OCI-LY7 (cell line): ENCODE results near the gene ITM2C.

Experiments
- EZH2phosphoT487 ChIP-seq: fragments of 200-600 bp; sonication (generic); IDR thresholded peaks from 2 replicates; pipeline ENCODE4 v1.6.1; 2018; ENCODE audit warnings: low read depth, borderline replicate concordance, mild to moderate bottlenecking, mixed run types, antibody characterized with exemption, low read length, moderate library complexity, mixed read lengths
- TF ChIP-seq, protein P1 (sequence below): fragments of 200-600 bp; sonication (generic); conservative IDR thresholded peaks from 2 replicates; pipeline ENCODE4 v1.5.1; 2014; ENCODE audit warnings: mild to moderate bottlenecking, antibody characterized with exemption, low read length, moderate library complexity, mixed read lengths

GRCh38 chr2:230925879-230926765 lies 61.4 kb downstream of the ITM2C start:
- TF ChIP-seq, protein P1, sequence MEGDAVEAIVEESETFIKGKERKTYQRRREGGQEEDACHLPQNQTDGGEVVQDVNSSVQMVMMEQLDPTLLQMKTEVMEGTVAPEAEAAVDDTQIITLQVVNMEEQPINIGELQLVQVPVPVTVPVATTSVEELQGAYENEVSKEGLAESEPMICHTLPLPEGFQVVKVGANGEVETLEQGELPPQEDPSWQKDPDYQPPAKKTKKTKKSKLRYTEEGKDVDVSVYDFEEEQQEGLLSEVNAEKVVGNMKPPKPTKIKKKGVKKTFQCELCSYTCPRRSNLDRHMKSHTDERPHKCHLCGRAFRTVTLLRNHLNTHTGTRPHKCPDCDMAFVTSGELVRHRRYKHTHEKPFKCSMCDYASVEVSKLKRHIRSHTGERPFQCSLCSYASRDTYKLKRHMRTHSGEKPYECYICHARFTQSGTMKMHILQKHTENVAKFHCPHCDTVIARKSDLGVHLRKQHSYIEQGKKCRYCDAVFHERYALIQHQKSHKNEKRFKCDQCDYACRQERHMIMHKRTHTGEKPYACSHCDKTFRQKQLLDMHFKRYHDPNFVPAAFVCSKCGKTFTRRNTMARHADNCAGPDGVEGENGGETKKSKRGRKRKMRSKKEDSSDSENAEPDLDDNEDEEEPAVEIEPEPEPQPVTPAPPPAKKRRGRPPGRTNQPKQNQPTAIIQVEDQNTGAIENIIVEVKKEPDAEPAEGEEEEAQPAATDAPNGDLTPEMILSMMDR: no peak
- no peak for TF ChIP-seq EZH2phosphoT487
